Mammary epithelial cell (primary cell): ENCODE results near the gene LMAN2.

Experiments
- EZH2 ChIP-seq: IDR thresholded peaks from 2 replicates; pipeline ENCODE4 v1.6.1; 2012; ENCODE audit warnings: low read length, inconsistent platforms, borderline replicate concordance
- TF ChIP-seq, protein P1 (sequence below), 2 donors: IDR thresholded peaks in 1 of 2; conservative IDR thresholded peaks in 1 of 2; 2 replicates each; pipeline ENCODE4 v1.5.1; 2011 to 2012; ENCODE audit warnings: inconsistent platforms in 2 of 2, low read length in 2 of 2, mild to moderate bottlenecking in 2 of 2, control low read depth in 1 of 2, low read depth in 1 of 2; ENCODE audit not compliant: insufficient read depth in 1 of 2; ENCODE audit errors: extremely low read depth in 1 of 2

- TF ChIP-seq, protein P1, sequence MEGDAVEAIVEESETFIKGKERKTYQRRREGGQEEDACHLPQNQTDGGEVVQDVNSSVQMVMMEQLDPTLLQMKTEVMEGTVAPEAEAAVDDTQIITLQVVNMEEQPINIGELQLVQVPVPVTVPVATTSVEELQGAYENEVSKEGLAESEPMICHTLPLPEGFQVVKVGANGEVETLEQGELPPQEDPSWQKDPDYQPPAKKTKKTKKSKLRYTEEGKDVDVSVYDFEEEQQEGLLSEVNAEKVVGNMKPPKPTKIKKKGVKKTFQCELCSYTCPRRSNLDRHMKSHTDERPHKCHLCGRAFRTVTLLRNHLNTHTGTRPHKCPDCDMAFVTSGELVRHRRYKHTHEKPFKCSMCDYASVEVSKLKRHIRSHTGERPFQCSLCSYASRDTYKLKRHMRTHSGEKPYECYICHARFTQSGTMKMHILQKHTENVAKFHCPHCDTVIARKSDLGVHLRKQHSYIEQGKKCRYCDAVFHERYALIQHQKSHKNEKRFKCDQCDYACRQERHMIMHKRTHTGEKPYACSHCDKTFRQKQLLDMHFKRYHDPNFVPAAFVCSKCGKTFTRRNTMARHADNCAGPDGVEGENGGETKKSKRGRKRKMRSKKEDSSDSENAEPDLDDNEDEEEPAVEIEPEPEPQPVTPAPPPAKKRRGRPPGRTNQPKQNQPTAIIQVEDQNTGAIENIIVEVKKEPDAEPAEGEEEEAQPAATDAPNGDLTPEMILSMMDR (conservative IDR thresholded peaks at IDR 0.05 in 1 of 2, IDR thresholded peaks at IDR 0.05 in 1 of 2; ENCODE audit: extremely low read depth in 1 of 2, insufficient read depth in 1 of 2, low read depth in 1 of 2, low read length in 2 of 2): no peak
- TF ChIP-seq EZH2: no peak
Observed at GRCh38 chr5:177389241-177390169, 38.0 kb upstream of the LMAN2 start.
